T-helper 22 cell (primary cell): Measurements from ENCODE around the gene NUDCD3.

ENCODE experiments used
- DNase-seq: peaks from one replicate; pipeline ENCODE4 v3.0.0-alpha.2; 2020; ENCODE audit warnings: low read depth

NUDCD3 gene

DNA sequence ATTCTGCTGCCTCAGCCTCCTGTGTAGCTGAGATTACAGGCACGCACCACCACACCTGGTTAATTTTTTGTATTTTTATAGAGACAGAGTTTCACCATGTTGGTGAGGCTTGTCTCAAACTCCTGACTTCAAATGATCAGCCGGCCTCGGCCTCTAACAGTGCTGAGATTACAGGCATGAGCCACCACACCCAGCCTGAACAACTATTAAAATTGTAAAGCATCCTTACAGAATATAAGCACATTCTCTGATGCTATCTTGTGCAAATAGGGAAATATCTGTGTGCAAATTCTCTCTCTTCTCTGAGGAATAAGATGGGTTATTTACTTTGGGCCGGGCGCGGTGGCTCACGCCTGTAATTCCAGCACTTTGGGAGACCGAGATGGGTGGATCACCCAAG lies 12.5 kb downstream of the NUDCD3 start:
- no peak for DNase-seq

DNA sequence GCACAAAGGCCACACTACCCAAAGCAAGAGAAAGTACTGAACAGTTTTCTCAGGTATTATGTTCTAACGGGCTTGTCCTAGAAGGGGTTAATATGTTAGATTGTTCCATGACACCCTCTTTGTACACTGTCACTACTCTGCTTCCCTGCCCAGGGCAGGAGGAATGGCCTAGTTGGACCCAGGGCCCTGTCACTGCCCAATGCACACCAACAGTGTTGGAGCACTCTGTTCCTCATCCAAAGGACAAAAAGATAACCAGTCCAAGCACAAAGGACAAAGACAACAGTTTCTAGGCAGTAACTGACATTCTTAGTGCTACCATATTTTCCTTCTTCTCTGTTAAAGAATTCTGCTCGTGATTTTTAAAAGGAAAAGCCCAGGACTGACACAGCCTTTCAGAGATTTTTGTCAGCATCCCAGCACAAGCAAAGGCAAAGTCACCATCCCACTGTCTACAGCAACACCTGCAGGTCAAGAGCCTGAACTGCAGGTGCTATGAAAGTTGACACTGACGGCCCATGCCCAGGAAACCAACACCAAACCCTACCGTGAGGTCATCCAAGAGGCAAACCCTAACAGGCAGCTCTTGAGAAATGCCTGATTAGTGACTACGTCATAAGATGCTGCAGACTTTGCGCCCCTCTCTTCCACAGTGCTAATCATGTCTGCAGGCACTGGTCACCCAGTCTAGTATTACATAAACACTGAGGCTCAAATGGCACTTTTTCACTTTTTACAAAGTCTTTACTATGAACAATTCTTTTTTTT lies 13.2 kb downstream of the NUDCD3 start:
- DNase-seq, result peak; percentile 28

DNA sequence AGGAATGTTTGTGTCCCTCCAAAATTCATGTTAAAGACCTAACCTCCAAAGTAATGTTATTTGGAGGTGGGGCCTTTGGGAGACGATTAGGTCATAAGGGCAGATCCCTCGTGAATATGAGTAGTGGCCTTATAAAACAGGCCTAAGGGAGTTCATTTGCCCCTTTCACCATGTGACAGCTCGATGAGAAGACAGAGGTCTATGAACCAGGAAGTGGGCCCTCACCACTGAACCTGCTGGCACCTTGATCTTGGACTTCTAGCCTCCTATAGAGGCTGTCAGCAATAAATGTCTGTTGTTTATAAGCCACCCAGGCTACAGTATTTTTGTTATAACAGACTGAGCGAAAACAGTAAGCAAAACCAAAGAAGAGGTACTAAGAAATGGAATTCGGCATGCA lies 14.1 kb downstream of the NUDCD3 start:
- DNase-seq, result no peak

DNA sequence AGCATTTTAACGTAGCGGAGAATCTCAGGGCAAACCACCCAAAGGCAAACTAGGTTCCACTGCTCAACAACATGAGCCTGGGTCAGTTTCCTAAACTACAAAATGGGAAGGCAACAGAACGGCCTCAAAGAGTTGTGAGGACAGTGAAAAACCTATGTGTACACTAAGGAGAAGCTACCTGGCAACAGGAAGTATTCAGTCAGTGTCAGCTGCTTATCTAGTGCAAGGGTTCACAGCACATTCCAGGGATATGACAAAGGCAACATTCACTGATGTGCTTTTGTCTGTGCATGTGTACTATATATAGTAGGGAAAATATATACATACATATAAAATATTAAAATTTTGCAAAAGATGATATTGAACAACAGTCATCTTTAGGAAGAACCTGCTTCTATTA lies 17.2 kb downstream of the NUDCD3 start:
- DNase-seq, result no peak

DNA sequence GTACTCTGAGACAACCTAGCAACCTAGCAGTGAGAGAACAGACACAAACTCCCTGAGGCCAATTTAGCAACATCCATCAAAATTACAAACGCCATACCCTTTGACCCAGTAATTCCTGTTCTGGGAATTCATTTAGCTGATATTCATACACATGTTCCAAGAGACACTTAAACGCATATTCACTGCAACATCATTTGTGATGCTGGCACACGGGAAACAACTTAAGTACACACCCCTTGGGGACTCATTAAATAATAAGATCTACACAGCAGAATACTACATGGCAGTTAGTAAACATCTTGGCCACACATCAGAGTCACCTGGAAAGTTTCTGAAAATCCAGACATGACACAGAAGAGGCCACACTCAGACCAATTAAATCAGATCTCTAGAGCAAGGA lies 17.6 kb downstream of the NUDCD3 start:
- no peak for DNase-seq

DNA sequence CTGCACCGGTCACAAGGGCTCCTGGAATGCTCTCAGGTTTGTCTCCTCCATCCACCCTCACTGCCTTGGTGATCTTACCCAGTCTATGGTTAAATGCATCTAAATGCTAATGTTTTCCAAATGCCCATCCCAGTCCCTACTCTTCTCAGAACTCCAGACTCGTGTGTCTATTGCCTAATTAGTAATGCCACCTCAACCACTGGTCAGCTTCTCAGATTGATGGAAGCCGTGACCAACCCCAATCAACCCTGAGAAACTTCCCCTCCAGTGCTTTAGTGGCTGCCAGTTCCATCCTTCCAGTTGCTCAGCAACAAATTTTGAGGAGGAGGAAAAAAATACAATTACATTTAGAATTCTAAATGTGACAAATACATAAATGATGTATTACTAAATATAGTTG lies 18.6 kb downstream of the NUDCD3 start:
- DNase-seq, result no peak

DNA sequence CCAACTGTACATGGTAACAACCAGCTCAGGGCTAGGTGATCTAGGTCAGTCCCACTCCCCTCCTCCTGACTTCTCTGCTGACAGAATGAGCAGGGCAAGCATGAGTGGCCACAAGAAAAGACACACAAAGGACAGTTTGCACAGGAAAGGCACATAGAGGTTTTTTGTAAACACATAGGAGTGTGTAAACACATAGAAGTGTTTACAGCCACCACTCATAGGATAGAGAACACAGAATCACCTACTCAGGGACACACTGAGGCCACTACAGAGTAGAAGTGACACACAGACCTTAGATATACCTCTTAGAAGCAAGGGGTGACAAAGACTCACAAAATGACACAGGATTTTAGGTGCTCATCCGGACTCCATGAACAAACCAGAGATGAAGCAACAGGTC lies 19.0 kb downstream of the NUDCD3 start:
- DNase-seq, result no peak

DNA sequence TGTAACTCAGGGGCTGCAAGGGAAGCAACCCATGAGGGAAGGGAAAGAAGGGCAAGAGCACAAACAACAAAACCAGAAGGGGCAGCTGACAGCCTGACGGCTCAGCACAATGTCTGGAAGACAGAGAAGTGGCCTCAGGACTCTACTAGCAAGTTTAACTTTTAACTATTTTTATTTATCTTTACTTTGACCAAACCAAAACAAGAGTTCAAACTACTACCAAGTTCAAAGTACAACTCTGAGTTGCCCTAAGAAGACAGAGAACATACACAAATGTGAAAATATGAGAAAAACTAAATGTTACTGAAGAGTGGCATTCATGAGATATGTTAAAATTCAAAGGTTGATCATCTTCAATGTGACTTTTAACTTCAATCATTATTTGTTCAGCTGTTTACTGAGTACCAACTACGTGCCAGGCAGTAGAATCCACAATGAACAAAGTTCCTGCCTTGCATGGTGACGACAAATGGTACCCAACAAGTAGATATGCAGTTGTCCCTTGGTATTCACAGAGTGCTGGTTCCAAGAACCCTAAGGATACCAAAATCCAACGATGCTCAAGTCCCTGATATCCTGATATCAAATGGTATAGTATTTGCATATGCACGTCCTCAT lies 19.7 kb downstream of the NUDCD3 start:
- no peak for DNase-seq

DNA sequence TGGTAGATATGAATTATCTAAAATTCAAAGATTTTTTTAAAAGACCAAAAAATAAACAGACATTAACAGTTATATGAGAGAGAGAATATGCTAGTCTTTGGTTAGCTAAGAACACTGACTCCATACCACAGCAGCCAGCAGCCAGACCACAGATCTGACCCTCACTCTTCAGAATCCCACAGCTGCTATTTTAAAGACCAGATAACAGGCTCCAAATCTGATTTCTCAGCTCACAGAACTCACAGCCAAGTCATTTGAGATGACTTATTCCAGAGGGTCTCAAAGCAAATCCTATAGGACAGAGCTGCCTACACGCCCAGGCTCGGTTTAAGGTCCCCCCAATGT lies 20.4 kb downstream of the NUDCD3 start:
- DNase-seq, result no peak

DNA sequence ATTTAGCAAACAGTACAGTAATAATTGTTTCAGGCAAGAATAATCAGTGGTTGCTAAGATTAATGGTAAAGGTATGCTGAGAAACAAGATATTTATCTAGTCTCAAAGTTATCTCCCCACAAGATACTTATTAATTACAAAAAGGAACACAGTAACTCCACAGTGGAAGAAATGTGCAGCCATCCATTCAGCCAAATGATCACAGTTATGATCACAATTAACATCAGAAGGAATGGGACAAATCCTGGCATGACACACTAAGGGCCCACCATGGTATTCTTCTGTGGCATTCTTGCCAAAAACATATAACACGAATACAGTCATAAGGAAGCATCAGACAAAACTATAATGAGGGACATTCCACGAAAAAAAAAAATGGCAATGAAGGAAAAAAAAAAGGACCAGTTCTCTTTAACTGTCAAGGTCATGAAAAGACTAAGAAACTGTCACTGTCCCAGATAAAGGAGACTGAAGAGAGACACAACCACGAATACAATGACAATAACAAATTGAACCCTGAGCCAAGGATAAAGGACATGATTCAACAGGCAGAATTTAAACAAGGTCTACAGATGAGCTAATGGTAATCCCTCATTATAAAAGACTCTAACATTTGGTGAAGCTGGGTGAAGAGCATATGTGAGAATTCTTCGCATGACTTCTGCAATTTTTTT lies 20.9 kb downstream of the NUDCD3 start:
- DNase-seq, result no peak

DNA sequence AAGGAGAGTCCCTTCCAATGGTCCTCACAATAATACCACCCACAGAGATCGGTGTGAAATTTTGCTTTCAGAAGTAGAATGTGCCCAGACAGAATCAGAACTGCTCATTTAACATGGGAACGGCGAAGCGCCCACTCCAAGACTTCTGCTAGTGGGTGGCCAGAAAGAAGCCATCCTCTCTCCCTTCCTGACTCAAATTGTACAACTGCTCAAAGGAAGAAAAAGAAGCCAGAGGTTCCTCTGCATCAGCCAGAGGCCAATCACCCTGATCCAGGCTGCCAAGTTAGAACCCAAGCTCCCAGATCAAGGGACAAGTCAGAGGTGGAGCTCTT lies 23.3 kb downstream of the NUDCD3 start:
- DNase-seq, result no peak

DNA sequence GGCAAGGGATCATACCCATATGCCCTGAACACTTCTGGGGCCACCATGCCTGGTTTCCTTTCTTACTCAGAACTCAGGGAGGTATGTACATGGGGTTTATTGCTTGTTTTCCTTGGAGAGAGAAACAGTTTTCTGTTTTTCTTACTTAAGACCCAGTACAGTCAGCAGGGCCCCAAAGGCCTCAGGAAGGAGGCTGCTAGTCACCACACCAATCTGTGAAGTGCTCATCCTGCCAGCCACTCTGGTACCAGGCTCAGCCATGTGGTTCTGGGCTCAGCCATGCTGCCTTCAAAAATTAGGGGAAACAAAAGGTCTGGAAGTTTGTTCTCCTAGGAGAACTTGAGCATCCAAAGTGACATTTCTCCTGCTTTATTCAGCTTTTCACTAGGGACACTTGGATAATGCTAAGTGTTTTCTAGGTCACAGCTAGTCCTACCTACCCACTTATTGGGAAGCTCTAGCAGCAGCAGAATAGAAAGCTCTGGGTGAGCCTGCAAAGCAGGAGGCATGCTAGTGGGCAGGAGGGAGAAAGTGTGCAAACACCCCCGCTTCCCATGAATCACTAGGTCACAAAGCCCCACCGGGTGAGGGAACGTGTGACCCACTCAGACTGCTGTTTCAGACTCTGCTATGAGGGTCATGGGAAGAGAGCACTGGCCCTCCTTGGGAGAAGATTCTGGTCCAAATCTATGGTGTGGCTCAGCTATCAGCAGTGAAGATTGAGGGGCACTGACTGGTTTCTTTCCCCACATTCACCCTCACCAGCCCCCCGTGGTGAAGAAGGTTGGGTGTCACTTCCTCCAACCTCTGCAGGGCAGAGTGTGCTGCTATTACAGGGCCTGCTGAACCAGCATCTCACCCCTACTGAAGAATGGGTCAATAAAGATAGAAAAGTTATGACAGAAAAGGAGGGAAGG lies 23.9 kb downstream of the NUDCD3 start:
- no peak for DNase-seq

DNA sequence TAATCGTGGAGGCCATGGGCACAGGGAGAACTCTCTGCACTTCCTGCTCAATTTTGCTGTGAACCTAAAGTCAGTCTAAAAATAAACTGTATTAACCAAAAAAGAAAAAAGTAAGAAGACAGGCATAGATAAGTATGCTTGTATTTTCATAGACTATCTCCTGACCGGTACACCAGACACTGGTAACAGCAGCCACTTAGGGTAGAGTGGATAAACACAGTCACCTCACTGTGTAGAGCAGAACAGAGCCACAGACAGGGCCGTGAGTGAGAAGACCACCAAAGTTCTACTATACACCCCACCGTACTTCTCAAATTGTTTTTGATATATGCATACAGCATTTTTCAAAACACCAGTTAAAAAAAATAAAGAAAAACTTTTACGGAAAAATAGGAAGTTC lies 25.0 kb downstream of the NUDCD3 start:
- DNase-seq, result no peak

DNA sequence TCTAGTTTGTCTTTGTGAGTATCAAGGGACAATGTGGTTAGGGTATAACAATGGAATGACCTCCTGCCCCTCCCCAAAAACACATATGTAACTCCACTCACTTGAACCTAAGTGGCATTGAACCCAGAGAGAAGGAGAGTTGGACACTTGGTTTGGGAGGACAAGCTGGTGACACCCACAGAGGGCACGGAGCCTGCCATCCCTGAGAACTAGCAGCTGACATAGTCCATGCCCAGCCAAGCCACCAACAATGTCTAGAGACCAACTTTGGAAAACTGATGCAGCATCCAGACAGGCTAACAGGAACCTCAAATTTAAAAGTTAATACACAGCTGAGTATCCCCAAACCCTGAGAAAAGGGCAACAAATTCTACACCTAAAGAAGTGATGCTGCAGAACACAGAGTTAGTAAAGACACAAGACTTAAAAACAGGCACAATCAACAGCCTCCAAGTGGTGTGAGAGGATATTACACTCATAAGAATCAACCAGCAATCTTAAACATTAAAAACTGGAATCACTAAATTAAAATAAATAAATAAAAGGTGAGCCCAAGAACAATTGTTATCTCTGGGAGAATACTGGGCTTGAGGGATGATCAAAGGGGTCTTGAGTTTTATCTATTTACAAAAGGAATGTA lies 27.2 kb downstream of the NUDCD3 start:
- no peak for DNase-seq

DNA sequence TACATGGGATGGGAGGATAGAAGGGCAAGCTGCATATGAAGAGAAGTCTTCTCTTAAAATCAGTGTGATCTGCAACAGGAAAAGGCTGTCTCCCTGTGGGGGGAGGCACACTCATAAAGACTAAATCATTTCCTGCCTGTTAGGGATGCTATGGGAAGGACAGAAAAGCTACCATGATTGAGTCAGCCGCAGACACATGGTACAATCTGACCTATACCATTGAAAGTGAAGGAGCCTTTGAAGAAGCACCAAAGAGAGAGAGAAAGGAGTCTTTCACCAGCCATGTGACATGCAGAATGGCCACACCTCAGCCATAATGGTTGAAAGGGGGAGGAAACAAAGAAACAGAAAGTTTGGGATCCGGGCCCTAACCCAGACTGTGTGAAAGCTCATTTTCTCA lies 29.1 kb downstream of the NUDCD3 start:
- DNase-seq, result peak; percentile 20

DNA sequence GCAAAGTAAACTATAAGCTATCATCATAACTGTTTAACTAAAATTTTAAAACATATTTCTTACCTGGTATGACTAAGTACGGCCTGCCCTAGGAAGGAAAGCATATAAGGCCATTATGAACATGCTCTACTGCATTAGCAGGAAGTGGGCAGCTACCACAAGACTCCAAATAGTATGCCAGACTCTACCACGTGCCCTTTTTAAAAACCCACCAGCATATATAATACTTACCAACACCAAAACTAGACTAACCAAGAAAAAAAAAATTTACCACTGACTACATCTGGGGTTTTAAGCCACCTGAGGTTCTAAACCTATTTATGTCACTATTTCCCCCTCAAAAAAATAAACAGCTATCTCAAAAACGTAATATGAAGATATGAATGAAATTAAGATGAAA lies 30.1 kb downstream of the NUDCD3 start:
- DNase-seq, result peak; percentile 64

DNA sequence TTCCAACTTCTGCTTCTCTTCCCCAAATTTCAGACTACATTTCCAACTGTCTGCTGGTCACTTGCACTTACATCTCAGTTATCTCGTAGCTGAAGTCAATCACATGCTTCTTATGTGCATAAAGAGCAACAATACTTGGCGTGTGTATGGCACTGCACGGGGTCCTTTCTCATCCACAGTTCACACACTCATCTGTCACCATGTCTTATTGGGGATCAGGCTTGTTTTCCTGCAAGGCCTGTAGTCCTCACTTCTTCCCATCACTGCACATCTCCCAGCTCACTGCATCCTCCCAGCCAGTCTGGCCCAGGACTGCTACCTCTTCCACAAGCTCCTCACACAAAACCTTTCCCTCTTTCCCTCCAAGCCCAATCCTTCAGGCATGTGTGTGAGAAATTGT lies 35.3 kb downstream of the NUDCD3 start:
- DNase-seq, result no peak

DNA sequence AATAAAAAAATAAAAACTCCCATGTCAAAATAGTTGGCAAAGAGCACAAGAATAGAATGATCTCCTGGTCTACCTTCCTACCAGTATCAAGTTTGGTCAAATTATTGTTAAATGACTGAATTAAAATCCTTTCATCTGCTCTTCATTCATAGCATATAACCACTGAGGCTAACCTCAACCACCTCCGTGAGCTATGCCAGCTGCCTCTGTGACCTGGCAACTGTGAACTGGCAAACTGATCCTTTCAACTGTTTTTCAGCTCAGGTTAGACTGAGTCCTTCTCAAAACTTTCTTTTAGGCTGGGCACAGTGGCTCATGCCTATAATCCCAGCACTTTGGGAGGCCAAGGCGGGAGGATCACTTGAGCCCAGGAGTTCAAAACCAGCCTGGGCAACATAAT lies 36.1 kb downstream of the NUDCD3 start:
- DNase-seq, result no peak

DNA sequence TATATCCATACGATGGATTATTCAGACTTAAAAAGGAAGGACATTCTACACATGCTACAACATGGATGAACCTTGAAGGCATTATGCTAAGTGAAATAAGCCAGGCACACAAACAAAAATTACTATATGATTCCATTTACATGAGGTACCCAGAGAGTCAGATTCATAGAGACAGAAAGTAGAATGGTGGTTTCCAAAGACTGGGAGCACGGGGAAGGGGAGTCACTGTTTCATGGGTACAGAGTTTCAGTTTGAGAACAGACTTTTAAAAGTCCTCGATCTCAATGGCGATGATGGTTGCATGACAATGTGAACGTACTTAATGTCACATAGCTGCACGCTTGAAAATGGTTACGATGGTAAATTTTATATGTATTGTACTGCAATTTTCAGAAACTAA lies 39.3 kb downstream of the NUDCD3 start:
- DNase-seq, result no peak

DNA sequence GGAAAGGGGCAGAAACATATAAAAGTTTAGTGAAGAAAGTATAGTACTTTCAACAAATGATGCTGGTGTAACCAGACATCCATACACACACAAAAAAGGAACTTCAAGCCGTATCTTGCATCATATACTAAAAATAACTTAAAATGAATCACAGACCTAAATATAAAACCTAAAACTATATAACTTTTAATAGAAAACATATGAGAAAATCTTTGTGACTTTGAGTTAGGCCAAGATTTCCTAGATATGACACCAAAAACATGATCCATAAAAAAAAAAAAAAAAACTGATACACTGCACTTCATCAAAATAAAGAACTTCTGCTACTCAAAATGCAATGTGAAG lies 40.9 kb downstream of the NUDCD3 start:
- DNase-seq, result no peak

DNA sequence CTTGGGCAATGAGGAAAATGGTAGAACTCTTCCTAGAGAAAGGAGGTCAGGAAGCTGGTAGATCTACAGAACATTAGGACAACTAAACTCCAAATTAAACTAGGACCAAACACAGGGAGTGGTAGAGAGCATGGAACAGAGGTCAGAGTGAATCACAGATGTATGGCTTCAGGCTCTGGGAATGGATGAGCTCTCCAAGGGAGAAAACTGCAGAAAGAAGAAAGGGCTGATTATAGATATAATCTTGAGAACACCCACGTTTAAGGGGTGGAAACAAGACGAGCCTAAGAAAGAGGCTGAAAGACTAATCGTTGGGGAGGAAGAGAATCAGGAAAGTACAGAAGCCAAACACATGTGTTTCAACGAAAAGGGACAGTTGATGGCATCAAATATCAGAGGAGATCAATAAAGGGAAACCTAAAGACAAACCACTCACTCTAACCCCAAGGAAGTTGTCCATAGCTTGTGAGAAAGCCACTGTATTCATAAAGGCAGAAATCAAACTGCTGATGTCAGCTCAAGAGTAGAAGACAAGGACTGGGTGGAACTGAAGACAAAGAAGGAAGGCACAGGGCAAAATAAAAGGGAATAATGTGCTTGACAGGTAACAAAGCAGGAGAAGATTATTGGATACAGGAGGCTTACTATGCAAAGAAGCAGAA lies 41.4 kb downstream of the NUDCD3 start:
- DNase-seq, result no peak
